Fibroblast of lung (primary cell): Measurements from ENCODE around the gene SDC1. TPM values are rescaled to one million over a fixed set of nuclear protein-coding genes. Genes with fewer than 3 reads are reported as not detected.

Source experiments
- DNase-seq, 2 donors: peaks; one replicate each; pipeline versions ENCODE4 v3.0.0 to v3.0.0-alpha.2; 2010; ENCODE audit warnings: low read depth in 2 of 2
- H2AFZ ChIP-seq: 2 replicates; pipeline ENCODE4 v1.5.1; 2012; ENCODE audit warnings: low read length, control low read depth, inconsistent platforms
- H3K27ac ChIP-seq: 2 replicates; pipeline ENCODE4 v1.5.1; 2011; ENCODE audit warnings: low read length, control low read depth; ENCODE audit not compliant: insufficient read depth
- H3K27me3 ChIP-seq: 2 replicates; pipeline ENCODE4 v1.5.1; 2011; ENCODE audit warnings: mild to moderate bottlenecking, low read length; ENCODE audit not compliant: control insufficient read depth, insufficient read depth
- H3K36me3 ChIP-seq: 2 replicates; pipeline ENCODE4 v1.5.1; 2011; ENCODE audit warnings: low read length; ENCODE audit not compliant: control insufficient read depth, insufficient read depth
- H3K4me1 ChIP-seq: 2 replicates; pipeline ENCODE4 v1.5.1; 2011; ENCODE audit warnings: low read length; ENCODE audit not compliant: control insufficient read depth, insufficient read depth; ENCODE audit errors: extremely low read depth
- H3K4me2 ChIP-seq: 2 replicates; pipeline ENCODE4 v1.5.1; 2011; ENCODE audit warnings: low read length, control low read depth; ENCODE audit not compliant: insufficient read depth; ENCODE audit errors: extremely low read depth
- H3K4me3 ChIP-seq, 4 experiments: fragments of 200-600 bp in 1 of 4; sonication (generic) in 1 of 4; replicated peaks in 1 of 4; 2 replicates each; pipeline ENCODE4 v1.5.1; 2011 to 2016; ENCODE audit warnings: low read length in 4 of 4, low read depth in 3 of 4, mild to moderate bottlenecking in 3 of 4, control low read depth in 2 of 4, inconsistent platforms in 1 of 4, mixed read lengths in 1 of 4; ENCODE audit not compliant: insufficient read depth in 1 of 4; ENCODE audit errors: control extremely low read depth in 1 of 4
- H3K79me2 ChIP-seq: 2 replicates; pipeline ENCODE4 v1.5.1; 2012; ENCODE audit warnings: mild to moderate bottlenecking, low read length, inconsistent platforms; ENCODE audit not compliant: control insufficient read depth, insufficient read depth
- H3K9ac ChIP-seq: 2 replicates; pipeline ENCODE4 v1.5.1; 2011; ENCODE audit warnings: mild to moderate bottlenecking, low read length, control low read depth; ENCODE audit not compliant: insufficient read depth
- H3K9me3 ChIP-seq: 2 replicates; pipeline ENCODE4 v1.5.1; 2012; ENCODE audit warnings: low read depth, low read length; ENCODE audit not compliant: control insufficient read depth, insufficient read depth
- H4K20me1 ChIP-seq: 2 replicates; pipeline ENCODE4 v1.5.1; 2011; ENCODE audit warnings: low read length; ENCODE audit not compliant: control insufficient read depth, insufficient read depth; ENCODE audit errors: extremely low read depth
- CTCF ChIP-seq, 2 donors: IDR thresholded peaks in 1 of 2; conservative IDR thresholded peaks in 1 of 2; 1 replicate in 1 of 2; 2 replicates in 1 of 2; pipeline ENCODE4 v1.5.1; 2011 to 2012; ENCODE audit warnings: low read length in 2 of 2, control low read depth in 1 of 2, inconsistent platforms in 1 of 2, low read depth in 1 of 2, mild to moderate bottlenecking in 1 of 2
- EZH2 ChIP-seq: IDR thresholded peaks from 2 replicates; pipeline ENCODE4 v1.5.1; 2012; ENCODE audit warnings: low read length, control low read depth, mild to moderate bottlenecking; ENCODE audit errors: missing control alignments
- polyA plus RNA-seq, 2 donors: library from polyadenylated mRNA; depleted of rRNA in 1 of 2; stranded (reverse) in 1 of 2; unstranded in 1 of 2; fragments of >200 nt; gene quantifications; 2 replicates each; pipeline ENCODE4 v1.2.1, GENCODE V29; 2011 to 2012; ENCODE audit warnings: missing spikeins in 1 of 2
- total RNA-seq: library from RNA; depleted of rRNA; stranded (reverse); fragments of >200 nt; gene quantifications from 2 replicates; pipeline ENCODE4 v1.2.1, GENCODE V29; 2014

SDC1 gene
- total and polyA plus RNA-seq, 2 donors (not counting 1 experiment from before 2014, with no cell fraction given) = 14.6 to 56.8 TPM

GRCh38 chr2:20171445-20171977, 53.4 kb downstream of the SDC1 start:
- Histone ChIP-seq H2AFZ (no peak overlapping the region), H3K4me3 (no peak overlapping the region), H3K9ac (no peak overlapping the region), H3K27ac (no peak overlapping the region), H3K79me2 (no peaks in the 10 kb centered on the region), H3K4me1 (peaks cover 6% of the 10 kb centered on the region), H3K9me3 (no peaks in the 10 kb centered on the region), H3K27me3 (no peaks in the 10 kb centered on the region), H4K20me1 (no peaks in the 10 kb centered on the region), H3K36me3 (no peaks in the 10 kb centered on the region), H3K4me2 (no peak overlapping the region)
- no peak for DNase-seq
- no peak for TF ChIP-seq EZH2
- TF ChIP-seq CTCF (conservative IDR thresholded peaks at IDR 0.05 in 1 of 2, IDR thresholded peaks at IDR 0.05 in 1 of 2; ENCODE audit: low read depth in 1 of 2, low read length in 2 of 2) = no peak

GRCh38 chr2:20170704-20171250, 54.2 kb downstream of the SDC1 start:
- H3K9me3 ChIP-seq = no peaks in the 10 kb centered on the region
- H4K20me1 ChIP-seq = no peaks in the 10 kb centered on the region
- TF ChIP-seq EZH2 = no peak
- no peak for TF ChIP-seq CTCF (conservative IDR thresholded peaks at IDR 0.05 in 1 of 2, IDR thresholded peaks at IDR 0.05 in 1 of 2; ENCODE audit: low read depth in 1 of 2, low read length in 2 of 2)
- H3K36me3 ChIP-seq = no peaks in the 10 kb centered on the region
- H3K27me3 ChIP-seq = no peaks in the 10 kb centered on the region
- no peak overlapping the region for H3K4me2 ChIP-seq
- no peak overlapping the region for H3K27ac ChIP-seq
- no peak overlapping the region for H2AFZ ChIP-seq
- H3K9ac ChIP-seq = no peak overlapping the region
- no peak overlapping the region for H3K4me3 ChIP-seq
- peaks cover 13% of the 10 kb centered on the region for H3K4me1 ChIP-seq
- no peaks in the 10 kb centered on the region for H3K79me2 ChIP-seq
- no peak for DNase-seq

- peaks cover 17% of the 10 kb centered on the region for H3K4me1 ChIP-seq
- H3K79me2 ChIP-seq = no peaks in the 10 kb centered on the region
- no peak overlapping the region for H3K27ac ChIP-seq
- no peak overlapping the region for H3K9ac ChIP-seq
- H3K9me3 ChIP-seq = no peaks in the 10 kb centered on the region
- TF ChIP-seq EZH2 = no peak
- TF ChIP-seq CTCF (conservative IDR thresholded peaks at IDR 0.05 in 1 of 2, IDR thresholded peaks at IDR 0.05 in 1 of 2; ENCODE audit: low read depth in 1 of 2, low read length in 2 of 2) = no peak
- no peaks in the 10 kb centered on the region for H3K27me3 ChIP-seq
- no peak overlapping the region for H3K4me2 ChIP-seq
- DNase-seq = peak in 1 of 2 donors; percentile 61
- H3K4me3 ChIP-seq = no peak overlapping the region
- H4K20me1 ChIP-seq = no peaks in the 10 kb centered on the region
- H2AFZ ChIP-seq = no peak overlapping the region
- H3K36me3 ChIP-seq = no peaks in the 10 kb centered on the region
Observed at GRCh38 chr2:20169796-20170703, 54.9 kb downstream of the SDC1 start.
